SH-SY5Y (cell line): ENCODE measurements around the gene SEPHS2.

Experiments used
- GATA2 ChIP-seq: IDR thresholded peaks from 2 replicates; pipeline ENCODE4 v1.6.1; 2011; ENCODE audit warnings: mild to moderate bottlenecking, low read depth, low read length
- GATA3 ChIP-seq: IDR thresholded peaks from 2 replicates; pipeline ENCODE4 v1.6.1; 2011; ENCODE audit warnings: low read depth, mild to moderate bottlenecking, low read length, moderate library complexity

DNA sequence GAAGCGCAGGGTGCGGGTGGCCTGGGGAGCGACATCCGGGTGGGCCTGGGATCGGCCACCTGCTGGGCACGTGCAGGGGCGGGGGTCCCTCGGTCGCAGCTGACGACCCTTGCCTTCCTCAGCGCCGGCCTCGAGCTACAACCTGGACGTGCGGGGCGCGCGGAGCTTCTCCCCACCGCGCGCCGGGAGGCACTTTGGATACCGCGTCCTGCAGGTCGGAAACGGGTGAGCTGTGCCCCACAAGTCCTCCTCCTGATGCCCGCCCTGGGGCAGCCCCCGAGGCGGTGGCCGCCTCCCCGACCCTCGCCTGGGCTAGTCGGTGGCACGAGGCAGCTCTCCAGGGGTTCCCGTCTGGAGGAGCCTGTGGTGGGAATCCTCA, 28.4 kb upstream of the SEPHS2 start:
- no peak for TF ChIP-seq GATA2
- TF ChIP-seq GATA3: no peak
